Right lobe of liver (tissue), 4 donors: ENCODE results near the gene RAB37.

Experiments
- POLR2A ChIP-seq: fragments of 450-650 bp; IDR thresholded peaks from one replicate; pipeline ENCODE4 v1.6.1; 2017; ENCODE audit warnings: antibody characterized with exemption, mild to moderate bottlenecking
- TF ChIP-seq, protein P1 (sequence below), 4 donors: fragments of 200-600 bp in 3 of 4; fragments of 450-650 bp in 1 of 4; IDR thresholded peaks; one replicate each; pipeline versions ENCODE4 v1.5.1 to v1.8.0; 2016 to 2022; ENCODE audit warnings: antibody characterized with exemption in 4 of 4, mild to moderate bottlenecking in 2 of 4
- donor health status: DM: no; HTN: no; CAD: no.
- donor health status: DM: no; HTN: no; CAD: no.
- donor health status: DM: no; HTN: yes; CAD: no.

DNA sequence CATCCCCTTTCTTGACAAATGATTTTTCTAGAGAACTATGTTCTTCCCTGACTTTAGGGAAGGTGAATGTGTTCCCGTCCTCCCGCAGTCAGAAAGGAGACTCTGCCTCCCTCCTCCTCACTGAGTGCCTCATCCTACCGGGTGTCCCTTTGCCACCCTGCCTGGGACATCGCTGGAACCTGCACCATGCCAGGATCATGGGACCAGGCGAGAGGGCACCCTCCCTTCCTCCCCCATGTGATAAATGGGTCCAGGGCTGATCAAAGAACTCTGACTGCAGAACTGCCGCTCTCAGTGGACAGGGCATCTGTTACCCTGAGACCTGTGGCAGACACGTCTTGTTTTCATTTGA, 31.7 kb downstream of the RAB37 start:
- TF ChIP-seq, protein P1, sequence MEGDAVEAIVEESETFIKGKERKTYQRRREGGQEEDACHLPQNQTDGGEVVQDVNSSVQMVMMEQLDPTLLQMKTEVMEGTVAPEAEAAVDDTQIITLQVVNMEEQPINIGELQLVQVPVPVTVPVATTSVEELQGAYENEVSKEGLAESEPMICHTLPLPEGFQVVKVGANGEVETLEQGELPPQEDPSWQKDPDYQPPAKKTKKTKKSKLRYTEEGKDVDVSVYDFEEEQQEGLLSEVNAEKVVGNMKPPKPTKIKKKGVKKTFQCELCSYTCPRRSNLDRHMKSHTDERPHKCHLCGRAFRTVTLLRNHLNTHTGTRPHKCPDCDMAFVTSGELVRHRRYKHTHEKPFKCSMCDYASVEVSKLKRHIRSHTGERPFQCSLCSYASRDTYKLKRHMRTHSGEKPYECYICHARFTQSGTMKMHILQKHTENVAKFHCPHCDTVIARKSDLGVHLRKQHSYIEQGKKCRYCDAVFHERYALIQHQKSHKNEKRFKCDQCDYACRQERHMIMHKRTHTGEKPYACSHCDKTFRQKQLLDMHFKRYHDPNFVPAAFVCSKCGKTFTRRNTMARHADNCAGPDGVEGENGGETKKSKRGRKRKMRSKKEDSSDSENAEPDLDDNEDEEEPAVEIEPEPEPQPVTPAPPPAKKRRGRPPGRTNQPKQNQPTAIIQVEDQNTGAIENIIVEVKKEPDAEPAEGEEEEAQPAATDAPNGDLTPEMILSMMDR (IDR thresholded peaks at IDR 0.05): no peak
- no peak for TF ChIP-seq POLR2A
